ENCODE results near the gene RPUSD1. TPM values are rescaled to one million over a fixed set of nuclear protein-coding genes. Genes with fewer than 3 reads are reported as not detected.

Gene RPUSD1
- total RNA-seq, 1 experiment from 2014 or later = 59.9 TPM

DNA sequence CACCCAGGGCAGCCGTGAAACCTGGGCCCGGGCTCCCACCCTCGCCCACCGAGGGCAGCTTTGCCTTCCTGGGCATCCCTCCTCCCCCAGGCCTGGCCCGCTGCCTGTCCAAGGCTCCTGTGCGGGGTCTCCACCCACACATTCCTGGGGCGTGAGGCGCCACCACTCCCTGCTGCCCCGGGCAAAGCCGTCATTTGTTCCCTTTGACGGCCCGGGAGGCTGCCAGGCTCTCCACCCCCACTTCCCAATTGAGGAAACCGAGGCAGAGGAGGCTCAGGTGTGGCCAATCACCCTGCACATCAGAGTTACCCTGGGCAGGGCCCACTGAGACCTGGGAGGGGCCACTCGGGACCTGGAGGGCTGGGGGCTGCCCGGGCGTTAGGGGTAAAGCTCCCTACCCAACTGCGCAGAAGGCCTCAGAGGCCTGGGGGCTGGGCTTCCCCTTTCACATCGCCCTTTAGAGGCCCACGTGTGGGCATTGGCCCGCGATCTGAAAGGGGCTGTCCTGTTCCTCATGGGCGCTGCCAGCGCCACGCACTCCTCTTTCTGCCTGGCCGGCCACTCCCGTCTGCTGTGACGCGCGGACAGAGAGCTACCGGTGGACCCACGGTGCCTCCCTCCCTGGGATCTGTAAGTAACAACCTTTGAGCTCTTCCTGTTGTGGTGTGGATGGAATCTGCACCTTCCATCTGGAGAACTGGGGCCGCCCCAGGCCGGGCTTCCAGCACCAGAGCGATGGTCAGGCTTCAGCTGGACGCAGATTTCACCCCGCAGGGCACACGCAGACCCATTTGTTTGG is 27.4 kb downstream of the RPUSD1 start, which contains the start of gene MSLN:
Gene MSLN, plus strand, starts transcription at position 190 of the 799 bp plus-strand sequence. CDS start 1,947 bp downstream, outside the sequence.
- peak within 1 kb of the TSS; percentile 78 to 95 for H3K4me3 ChIP-seq (replicated peaks in 1 of 2; ENCODE audit: low read depth in 1 of 2, low read length in 2 of 2)
- peak; percentile 81 for ATAC-seq
- intact Hi-C loops (cut with micrococcal nuclease) = loop anchor here (1.0 kb wide), 1 partner anchor 13 kb away; no protein-coding TSS in a partner anchor
- TF ChIP-seq EGR1 (IDR thresholded peaks at IDR 0.05; ENCODE audit: low read depth) (peak; percentile 95), SIN3A (IDR thresholded peaks at IDR 0.05; ENCODE audit: low read depth) (no peak), JUND (IDR thresholded peaks at IDR 0.05) (no peak), ZFX (IDR thresholded peaks at IDR 0.05) (peak; percentile 69), ZNF274 (IDR thresholded peaks at IDR 0.05; ENCODE audit: low read depth, low read length) (no peak), FOSL1 (IDR thresholded peaks at IDR 0.05; ENCODE audit: low read depth) (no peak), ELF1 (IDR thresholded peaks at IDR 0.05; ENCODE audit: borderline replicate concordance, low read depth) (no peak), RAD21 (IDR thresholded peaks at IDR 0.05; ENCODE audit: low read depth) (no peak), POLR2AphosphoS5 (IDR thresholded peaks at IDR 0.05; ENCODE audit: low read depth, low read length) (peak; percentile 66), SP1 (IDR thresholded peaks at IDR 0.05; ENCODE audit: low read depth) (no peak), YY1 (IDR thresholded peaks at IDR 0.05; ENCODE audit: extremely low read depth, insufficient replicate concordance, low read depth, low read length) (no peak), SRF (IDR thresholded peaks at IDR 0.05; ENCODE audit: low read depth) (no peak), POLR2A (IDR thresholded peaks at IDR 0.05; ENCODE audit: borderline replicate concordance, extremely low read depth, insufficient read depth, insufficient read length) (no peak), TCF7L2 (IDR thresholded peaks at IDR 0.05; ENCODE audit: borderline replicate concordance, extremely low read depth, insufficient read depth, insufficient read length) (no peak)
- TF ChIP-seq, protein P1, sequence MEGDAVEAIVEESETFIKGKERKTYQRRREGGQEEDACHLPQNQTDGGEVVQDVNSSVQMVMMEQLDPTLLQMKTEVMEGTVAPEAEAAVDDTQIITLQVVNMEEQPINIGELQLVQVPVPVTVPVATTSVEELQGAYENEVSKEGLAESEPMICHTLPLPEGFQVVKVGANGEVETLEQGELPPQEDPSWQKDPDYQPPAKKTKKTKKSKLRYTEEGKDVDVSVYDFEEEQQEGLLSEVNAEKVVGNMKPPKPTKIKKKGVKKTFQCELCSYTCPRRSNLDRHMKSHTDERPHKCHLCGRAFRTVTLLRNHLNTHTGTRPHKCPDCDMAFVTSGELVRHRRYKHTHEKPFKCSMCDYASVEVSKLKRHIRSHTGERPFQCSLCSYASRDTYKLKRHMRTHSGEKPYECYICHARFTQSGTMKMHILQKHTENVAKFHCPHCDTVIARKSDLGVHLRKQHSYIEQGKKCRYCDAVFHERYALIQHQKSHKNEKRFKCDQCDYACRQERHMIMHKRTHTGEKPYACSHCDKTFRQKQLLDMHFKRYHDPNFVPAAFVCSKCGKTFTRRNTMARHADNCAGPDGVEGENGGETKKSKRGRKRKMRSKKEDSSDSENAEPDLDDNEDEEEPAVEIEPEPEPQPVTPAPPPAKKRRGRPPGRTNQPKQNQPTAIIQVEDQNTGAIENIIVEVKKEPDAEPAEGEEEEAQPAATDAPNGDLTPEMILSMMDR (IDR thresholded peaks at IDR 0.05 in 2 of 3, conservative IDR thresholded peaks at IDR 0.05 in 1 of 3; ENCODE audit: borderline replicate concordance in 1 of 3, insufficient read depth in 1 of 3, low read depth in 2 of 3, low read length in 2 of 3) = no peak
- TF ChIP-seq, protein P2, sequence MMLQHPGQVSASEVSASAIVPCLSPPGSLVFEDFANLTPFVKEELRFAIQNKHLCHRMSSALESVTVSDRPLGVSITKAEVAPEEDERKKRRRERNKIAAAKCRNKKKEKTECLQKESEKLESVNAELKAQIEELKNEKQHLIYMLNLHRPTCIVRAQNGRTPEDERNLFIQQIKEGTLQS (IDR thresholded peaks at IDR 0.05) = no peak
- TF ChIP-seq, protein P3, sequence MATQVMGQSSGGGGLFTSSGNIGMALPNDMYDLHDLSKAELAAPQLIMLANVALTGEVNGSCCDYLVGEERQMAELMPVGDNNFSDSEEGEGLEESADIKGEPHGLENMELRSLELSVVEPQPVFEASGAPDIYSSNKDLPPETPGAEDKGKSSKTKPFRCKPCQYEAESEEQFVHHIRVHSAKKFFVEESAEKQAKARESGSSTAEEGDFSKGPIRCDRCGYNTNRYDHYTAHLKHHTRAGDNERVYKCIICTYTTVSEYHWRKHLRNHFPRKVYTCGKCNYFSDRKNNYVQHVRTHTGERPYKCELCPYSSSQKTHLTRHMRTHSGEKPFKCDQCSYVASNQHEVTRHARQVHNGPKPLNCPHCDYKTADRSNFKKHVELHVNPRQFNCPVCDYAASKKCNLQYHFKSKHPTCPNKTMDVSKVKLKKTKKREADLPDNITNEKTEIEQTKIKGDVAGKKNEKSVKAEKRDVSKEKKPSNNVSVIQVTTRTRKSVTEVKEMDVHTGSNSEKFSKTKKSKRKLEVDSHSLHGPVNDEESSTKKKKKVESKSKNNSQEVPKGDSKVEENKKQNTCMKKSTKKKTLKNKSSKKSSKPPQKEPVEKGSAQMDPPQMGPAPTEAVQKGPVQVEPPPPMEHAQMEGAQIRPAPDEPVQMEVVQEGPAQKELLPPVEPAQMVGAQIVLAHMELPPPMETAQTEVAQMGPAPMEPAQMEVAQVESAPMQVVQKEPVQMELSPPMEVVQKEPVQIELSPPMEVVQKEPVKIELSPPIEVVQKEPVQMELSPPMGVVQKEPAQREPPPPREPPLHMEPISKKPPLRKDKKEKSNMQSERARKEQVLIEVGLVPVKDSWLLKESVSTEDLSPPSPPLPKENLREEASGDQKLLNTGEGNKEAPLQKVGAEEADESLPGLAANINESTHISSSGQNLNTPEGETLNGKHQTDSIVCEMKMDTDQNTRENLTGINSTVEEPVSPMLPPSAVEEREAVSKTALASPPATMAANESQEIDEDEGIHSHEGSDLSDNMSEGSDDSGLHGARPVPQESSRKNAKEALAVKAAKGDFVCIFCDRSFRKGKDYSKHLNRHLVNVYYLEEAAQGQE (IDR thresholded peaks at IDR 0.05; ENCODE audit: low read depth) = no peak
- TF ChIP-seq, protein P4, sequence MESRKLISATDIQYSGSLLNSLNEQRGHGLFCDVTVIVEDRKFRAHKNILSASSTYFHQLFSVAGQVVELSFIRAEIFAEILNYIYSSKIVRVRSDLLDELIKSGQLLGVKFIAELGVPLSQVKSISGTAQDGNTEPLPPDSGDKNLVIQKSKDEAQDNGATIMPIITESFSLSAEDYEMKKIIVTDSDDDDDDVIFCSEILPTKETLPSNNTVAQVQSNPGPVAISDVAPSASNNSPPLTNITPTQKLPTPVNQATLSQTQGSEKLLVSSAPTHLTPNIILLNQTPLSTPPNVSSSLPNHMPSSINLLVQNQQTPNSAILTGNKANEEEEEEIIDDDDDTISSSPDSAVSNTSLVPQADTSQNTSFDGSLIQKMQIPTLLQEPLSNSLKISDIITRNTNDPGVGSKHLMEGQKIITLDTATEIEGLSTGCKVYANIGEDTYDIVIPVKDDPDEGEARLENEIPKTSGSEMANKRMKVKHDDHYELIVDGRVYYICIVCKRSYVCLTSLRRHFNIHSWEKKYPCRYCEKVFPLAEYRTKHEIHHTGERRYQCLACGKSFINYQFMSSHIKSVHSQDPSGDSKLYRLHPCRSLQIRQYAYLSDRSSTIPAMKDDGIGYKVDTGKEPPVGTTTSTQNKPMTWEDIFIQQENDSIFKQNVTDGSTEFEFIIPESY (IDR thresholded peaks at IDR 0.05; ENCODE audit: extremely low read depth, insufficient replicate concordance, low read length) = no peak

More for the DNA sequence above, 27.4 kb downstream of the RPUSD1 start, which contains the start of gene MSLN:
- no TSS peak for BruUV-seq (replicated peaks)
- Histone ChIP-seq H3K27me3 (ENCODE audit: insufficient read depth, low read length) (no peaks in the 10 kb centered on the region), H3K4me1 (ENCODE audit: control insufficient read depth in 1 of 2, insufficient read depth in 2 of 2, low read length in 2 of 2) (peaks cover 34 to 47% of the 10 kb centered on the region in 2 experiments), H2AFZ (ENCODE audit: low read depth, low read length, poor library complexity, severe bottlenecking) (no peak within 1 kb of the TSS), H3K27ac (ENCODE audit: low read depth, low read length) (peak within 1 kb of the TSS; percentile 97), H4K20me1 (ENCODE audit: insufficient read depth) (no peaks in the 10 kb centered on the region), H3K9me3 (ENCODE audit: control insufficient read depth in 1 of 2, insufficient read depth in 1 of 2, low read depth in 1 of 2, low read length in 2 of 2) (peaks cover 0 to 7% of the 10 kb centered on the region in 2 experiments; a peak in 1 of 4 replicates), H3K36me3 (ENCODE audit: control insufficient read depth in 1 of 2, insufficient read depth in 2 of 2, low read length in 2 of 2) (peaks cover 0 to 1% of the 10 kb centered on the region in 2 experiments; a peak in 2 of 4 replicates), H3K9ac (ENCODE audit: low read length) (peak within 1 kb of the TSS; percentile 95), H3K9me2 (ENCODE audit: insufficient read depth) (no peaks in the 10 kb centered on the region), H3K79me2 (ENCODE audit: insufficient read depth, low read length) (peaks cover 26% of the 10 kb centered on the region), H3K4me2 (ENCODE audit: low read length) (peak within 1 kb of the TSS; percentile 99)
- DNase-seq (ENCODE audit: low read depth, low spot score) = peak; percentile 67
- CTCF ChIA-PET = interaction anchor here (0.7 to 2.9 kb wide), 5 partner anchors 12 to 283 kb away, joined by 3 to 11 read pairs (median 3); partner anchors contain the start of gene ANTKMT
- RAD21 ChIA-PET (ENCODE audit: low non-redundant PET in 1 of 2, low total read pairs in 2 of 2, uncharacterized antibody in 2 of 2, unreplicated experiment in 2 of 2) = interaction anchor here (0.8 to 1.2 kb wide), 3 partner anchors 10 to 20 kb away, joined by 3 to 5 read pairs (median 4); partner anchors contain the start of gene CIAO3 (in 1 of the 2)
- POLR2A ChIA-PET = interaction anchor here (0.9 to 1.8 kb wide), 7 partner anchors 11 to 42 kb away, joined by 3 to 12 read pairs (median 5); partner anchors contain the start of genes ANTKMT, CCDC78, CHTF18 and HAGHL

All from HCT116 (cell line).